H1 (cell line): Measurements from ENCODE around the gene NAT9. TPM values are rescaled to one million over a fixed set of nuclear protein-coding genes. Genes with fewer than 3 reads are reported as not detected.
A peak's percentile ranks its signal among the peaks of the same experiment; 100 is the strongest.

ENCODE experiments used
- ATF3 ChIP-seq: IDR thresholded peaks from 2 replicates; pipeline ENCODE4 v1.6.1; 2011; ENCODE audit warnings: low read depth, mild to moderate bottlenecking, low read length; ENCODE audit not compliant: insufficient read depth
- BCL11A ChIP-seq, 2 experiments: IDR thresholded peaks; one replicate each; pipeline ENCODE4 v1.6.1; 2011; ENCODE audit warnings: low read depth in 2 of 2, low read length in 2 of 2, mild to moderate bottlenecking in 2 of 2
- CBX5 ChIP-seq: fragments of 300-800, 300-1000 bp; sonication (generic); IDR thresholded peaks from 2 replicates; pipeline ENCODE4 v1.7.1; 2016; ENCODE audit warnings: antibody characterized with exemption, low read length, low read depth
- HDAC6 ChIP-seq: IDR thresholded peaks from one replicate; pipeline ENCODE4 v1.7.1; 2012; ENCODE audit warnings: low read depth, mild to moderate bottlenecking, inconsistent platforms, low read length, moderate library complexity
- JUN ChIP-seq: IDR thresholded peaks from 2 replicates; pipeline ENCODE4 v1.6.1; 2011; ENCODE audit warnings: low read depth, mild to moderate bottlenecking, improper control_type of control experiment, low read length
- KDM1A ChIP-seq: fragments of 200-600, 300-600 bp; sonication (generic); IDR thresholded peaks from 2 replicates; pipeline ENCODE4 v1.7.1; 2016; ENCODE audit warnings: mild to moderate bottlenecking, low read length, borderline replicate concordance
- NANOG ChIP-seq: IDR thresholded peaks from 2 replicates; pipeline ENCODE4 v1.6.1; 2011; ENCODE audit warnings: low read length, low read depth, mild to moderate bottlenecking, inconsistent platforms; ENCODE audit not compliant: insufficient read depth, poor library complexity, severe bottlenecking
- POLR2A ChIP-seq, 2 experiments: IDR thresholded peaks; 1 replicate in 1 of 2; 2 replicates in 1 of 2; pipeline ENCODE4 v1.6.1; 2011; ENCODE audit warnings: low read depth in 2 of 2, low read length in 2 of 2, mild to moderate bottlenecking in 2 of 2; ENCODE audit errors: control extremely low read depth in 1 of 2
- SIRT6 ChIP-seq: IDR thresholded peaks from one replicate; pipeline ENCODE4 v1.7.1; 2012; ENCODE audit warnings: low read length, inconsistent platforms
- YY1 ChIP-seq: IDR thresholded peaks from 2 replicates; pipeline ENCODE4 v1.6.1; 2011; ENCODE audit warnings: low read depth, mild to moderate bottlenecking, low read length
- polyA plus RNA-seq, 7 experiments: library from polyadenylated mRNA; depleted of rRNA in 3 of 7; stranded (reverse) in 5 of 7; unstranded in 2 of 7; fragments of >200 nt in 5 of 7; fragments of 200-250 nt in 2 of 7; gene quantifications; 1 replicate in 5 of 7; 2 replicates in 1 of 7; 4 replicates in 1 of 7; pipeline versions ENCODE4 v1.2.1 to v1.2.3, GENCODE V29; 2011 to 2013; ENCODE audit warnings: missing spikeins in 2 of 7, mixed read lengths in 2 of 7
- total RNA-seq: library from RNA; stranded (reverse); fragmentation: NEBNext Ultra II Directional; extraction: Animal tissue kit (Norgen Biotek cat#: 25700); gene quantifications from 2 replicates; pipeline ENCODE4 v1.2.1, GENCODE V29; 2021

NAT9 gene
- total and polyA plus RNA-seq, 2 of the 8 experiments (the other 6 are each of a cell fraction or from before 2014, with no cell fraction given): 32.3 to 42.7 TPM

GRCh38 chr17:74776044-74776962, at the start of gene NAT9 (continued):
- TF ChIP-seq ATF3 (no peak), NANOG (no peak), BCL11A (IDR thresholded peaks at IDR 0.05; ENCODE audit: low read depth in 2 of 2, low read length in 2 of 2) (no peak), YY1 (peak; percentile 62; the same call in 1 of the 2 replicates), SIRT6 (no peak), JUN (no peak), POLR2A (IDR thresholded peaks at IDR 0.05; ENCODE audit: control extremely low read depth in 1 of 2, low read depth in 2 of 2, low read length in 2 of 2) (no peak; a peak in 1 of 3 replicates), HDAC6 (no peak), CBX5 (no peak), KDM1A (no peak)
